NCI-H2227 (cell line): ENCODE results near the gene EPHA2.

Experiments used
- DNase-seq: peaks from one replicate; lab custom pipeline; 2025; ENCODE audit not compliant: unreplicated experiment; lab: John Stamatoyannopoulos, UW

Gene EPHA2

DNA sequence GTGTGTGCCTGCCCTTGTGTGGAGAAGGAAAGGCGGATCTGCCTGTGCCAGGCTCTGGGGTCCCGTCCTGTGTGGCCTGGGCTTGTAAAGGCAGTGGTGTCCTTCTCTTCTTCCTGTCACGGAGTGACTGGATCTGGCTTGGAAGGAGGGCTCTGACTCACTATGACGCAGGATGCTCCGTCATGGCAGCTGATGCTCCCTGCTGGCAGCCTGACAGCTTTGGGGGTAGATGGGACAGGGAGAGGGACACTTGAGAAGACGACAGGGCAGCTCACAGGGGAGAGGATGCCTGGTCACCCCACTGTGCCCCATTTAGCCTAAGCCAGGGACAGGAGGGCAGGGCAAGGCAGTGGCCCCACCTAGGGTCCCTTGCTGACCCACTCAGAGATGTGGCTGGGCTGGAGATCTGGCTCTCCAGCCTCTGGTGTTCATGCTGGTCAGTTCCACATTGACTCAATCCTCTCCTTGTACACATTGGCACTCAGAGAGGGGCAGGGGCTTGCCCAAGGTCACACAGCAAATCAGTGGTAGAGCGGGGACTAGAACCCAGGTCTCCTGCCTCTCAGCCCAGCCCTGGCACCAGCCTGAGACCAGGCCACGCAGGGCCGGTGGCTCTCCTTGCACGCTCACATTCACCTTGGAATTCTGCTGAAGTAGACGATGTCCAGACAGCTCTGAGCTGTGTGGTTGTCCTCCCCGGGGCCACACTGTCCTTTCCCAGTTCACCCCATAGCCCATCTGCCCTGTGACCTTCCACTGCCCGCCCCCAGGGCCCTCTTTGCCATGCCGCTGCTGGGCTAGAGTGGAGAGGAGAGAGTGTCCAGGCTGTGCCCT, 79.6 kb downstream of the EPHA2 start:
- no peak for DNase-seq

DNA sequence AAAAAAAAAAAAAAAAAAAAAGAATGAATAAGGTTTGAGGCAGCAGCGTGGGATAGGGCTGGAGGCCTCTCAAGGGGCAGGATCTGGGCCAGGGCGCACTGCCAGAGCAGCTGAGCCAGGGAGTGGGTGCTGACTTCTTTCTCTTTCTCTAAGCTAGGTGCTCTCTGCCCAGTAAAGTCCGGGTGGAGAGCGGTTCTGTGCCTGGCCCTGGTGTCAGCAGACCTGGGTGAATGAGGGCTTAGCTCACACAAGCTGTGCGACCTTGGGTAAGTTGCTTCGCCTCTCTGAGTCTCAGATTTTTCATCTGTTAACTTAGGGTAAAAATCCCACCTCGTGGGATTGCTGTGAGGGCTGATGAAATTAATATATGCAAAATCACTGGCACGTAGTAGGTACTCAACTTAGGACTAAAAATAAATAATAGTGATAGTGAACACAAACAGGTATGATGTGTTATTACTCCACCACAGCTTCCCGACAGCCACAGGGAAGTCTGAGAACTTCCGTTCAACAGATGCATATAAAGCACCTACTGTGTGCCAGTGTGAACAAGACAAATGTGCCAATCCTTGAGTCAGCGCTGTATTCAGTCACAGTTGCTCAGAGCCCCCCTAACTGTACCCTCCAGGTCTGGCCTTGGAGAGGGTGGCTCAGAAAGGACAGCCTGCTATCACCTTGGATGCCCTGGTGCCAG, 80.4 kb downstream of the EPHA2 start:
- no peak for DNase-seq
